Measurements from ENCODE around the gene SCYGR4.
"Not testable (repeated sequence)": the region's sequence is repeated elsewhere in the genome, so short reads cannot be mapped to it uniquely, and the experiment has no call there.

SCYGR4 gene

DNA sequence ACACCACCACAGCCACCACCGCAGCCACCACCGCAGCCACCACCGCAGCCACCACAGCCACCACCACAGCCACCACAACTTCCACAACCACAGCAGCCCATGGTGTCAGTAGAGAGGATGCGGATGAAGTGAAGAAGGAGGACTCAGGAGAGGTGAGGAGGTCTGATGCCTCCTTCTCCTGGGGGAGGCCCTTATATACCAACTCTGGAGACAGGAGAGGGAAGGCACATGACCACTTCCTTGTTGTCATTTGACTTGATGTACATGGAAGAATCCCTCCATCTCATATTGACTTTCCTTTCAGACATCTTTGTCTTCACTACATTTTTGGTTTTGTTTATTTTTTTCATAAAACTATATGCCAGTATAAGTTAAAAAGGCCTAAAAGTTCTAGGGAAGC, 2.6 kb upstream of the SCYGR4 start, which contains the start of gene SCYGR3:
Gene SCYGR3 (minus strand): TSS at position 101 of the 400 bp plus-strand sequence. CDS start 0 bp downstream, at position 101.
- DNase-seq: no peak

DNA sequence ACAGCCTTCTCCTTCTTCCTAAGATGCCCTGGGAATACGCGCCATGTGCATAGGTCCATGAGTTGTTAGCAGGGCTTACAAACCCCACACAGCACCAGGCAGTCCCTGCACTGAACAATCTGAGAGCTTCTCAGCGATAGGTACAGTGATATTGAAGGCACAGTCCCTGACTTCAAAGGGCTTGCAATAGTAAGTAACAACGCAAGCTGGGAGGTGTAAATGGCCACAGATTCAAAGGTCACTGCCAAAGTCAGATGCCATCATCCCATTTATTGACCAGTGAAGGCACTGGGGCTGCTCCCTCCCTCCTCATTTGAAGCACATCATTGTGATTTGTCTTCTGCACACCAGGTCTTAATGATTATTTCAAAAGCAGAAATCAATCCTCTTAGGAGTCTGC, 2.1 kb upstream of the SCYGR4 start:
- no peak for DNase-seq

DNA sequence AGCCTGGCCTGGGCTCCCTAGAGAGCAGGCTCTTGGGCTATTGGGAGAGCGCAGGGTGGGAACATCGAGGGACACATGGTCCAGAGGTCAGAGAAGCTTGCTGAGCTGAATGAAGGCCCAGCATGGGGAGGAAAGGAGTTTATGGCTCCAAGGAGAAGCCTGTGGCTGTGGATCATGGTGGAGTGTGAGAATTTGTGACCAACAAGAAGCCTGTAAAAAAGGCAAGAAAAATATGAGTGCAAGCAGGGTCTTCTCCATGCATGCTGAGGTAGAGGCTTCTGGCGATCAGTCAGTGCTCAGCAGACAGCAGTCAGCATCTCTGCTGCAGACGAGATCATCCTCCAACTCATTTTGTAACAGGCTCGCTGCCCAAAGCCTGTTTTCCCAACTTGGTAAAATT, 1.4 kb upstream of the SCYGR4 start:
- DNase-seq: no peak

DNA sequence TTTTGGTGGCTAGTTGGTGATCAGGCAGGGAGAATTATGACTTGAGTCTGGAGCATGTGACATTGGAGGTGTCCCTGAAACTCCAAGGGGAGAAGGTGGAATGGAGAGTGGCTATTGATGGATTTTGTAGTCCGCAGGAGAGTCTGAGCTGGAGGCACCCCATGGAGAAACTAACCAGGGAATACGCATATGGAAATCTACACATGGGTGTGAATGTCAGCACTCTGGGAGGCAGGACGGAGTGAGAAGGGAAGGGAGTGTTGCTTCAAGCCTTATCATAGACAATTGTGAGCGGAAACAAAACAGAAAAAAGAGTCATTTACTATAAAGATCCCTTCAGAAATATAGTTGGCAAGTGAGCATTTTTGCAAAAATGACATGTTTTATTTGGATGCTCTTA, 667 bp upstream of the SCYGR4 start:
- no peak for DNase-seq

DNA sequence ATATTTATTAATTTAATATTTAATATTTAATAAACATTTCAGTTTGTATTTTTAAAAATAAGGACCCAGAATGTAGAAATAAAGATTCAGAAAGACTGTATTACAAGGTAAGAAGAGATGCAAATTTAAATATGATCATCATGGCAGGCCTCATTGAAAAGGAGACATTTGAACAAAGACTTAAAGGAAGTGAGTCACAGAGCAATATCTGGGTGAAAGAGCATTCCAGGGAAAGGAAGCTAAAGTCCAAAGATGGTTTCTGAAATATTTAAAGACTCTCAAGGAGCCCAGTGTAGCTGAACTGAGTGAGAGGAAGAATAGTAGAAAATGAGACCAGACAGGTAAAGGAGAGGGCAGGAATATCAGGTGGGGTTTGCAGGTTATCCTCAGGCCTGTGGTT, 5.9 kb downstream of the SCYGR4 start:
- no peak for DNase-seq

DNA sequence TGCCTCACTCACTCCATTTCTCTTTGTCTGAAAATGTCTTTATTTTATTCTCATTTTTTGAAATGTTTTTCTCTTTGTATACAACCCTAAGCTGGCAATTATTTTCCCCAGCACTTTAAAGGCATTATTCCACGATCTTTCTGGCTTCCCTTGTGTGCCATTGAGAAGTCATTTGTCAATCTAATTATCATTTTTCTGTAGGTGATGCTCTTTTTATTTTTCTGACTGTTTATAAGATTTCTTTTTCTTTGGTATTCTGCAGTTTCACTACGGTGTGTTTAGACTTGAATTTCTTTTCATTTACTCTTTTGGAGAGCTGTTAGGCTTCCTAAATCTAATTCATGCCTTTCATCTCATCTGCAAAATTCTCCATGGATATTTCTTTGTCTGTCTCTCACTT, 8.1 kb downstream of the SCYGR4 start:
- no peak for DNase-seq

DNA sequence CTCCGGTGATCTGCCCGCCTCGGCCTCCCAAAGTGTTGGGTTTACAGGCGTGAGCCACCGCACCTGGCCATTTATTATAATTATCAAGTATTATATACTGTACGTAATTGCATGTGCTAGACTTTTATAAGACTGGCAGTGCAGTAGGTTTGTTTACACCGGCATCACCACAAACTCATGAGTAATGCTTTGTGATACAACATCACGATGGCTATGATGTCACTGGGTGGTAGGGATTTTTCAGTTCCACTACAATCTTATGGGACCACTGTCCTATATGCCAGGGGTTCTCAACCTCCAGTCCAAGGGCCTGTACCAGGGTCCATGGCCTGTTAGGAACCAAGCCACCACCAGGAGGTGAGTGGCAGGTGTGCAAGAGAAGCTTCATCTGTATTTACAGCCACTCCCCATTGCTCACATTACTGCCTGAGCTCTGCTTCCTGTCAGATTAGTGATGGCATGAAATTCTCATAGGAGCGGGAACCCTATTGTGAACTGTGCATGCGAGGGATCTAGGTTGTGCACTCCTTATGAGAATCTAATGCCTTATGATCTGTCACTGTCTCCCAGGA, 9.4 kb downstream of the SCYGR4 start:
- DNase-seq: no peak

DNA sequence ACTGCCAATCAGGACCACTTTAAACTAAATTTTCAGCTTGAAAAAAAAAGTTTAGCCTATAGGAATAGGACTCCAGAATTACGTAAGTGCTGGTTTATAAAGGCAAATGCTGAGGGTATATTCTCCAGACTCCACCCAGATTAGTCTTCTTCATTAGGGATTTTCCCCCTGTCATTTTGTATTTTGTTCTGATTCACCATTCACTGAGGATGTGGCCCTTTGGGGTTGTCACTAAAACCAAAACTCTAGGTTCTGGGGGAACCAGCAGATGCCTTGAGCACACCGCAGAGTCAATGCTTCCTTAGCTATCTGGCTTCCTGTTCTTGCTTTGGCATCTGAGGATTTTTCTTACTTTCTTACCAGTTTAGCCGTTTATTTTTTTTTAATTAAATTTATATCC, 10.5 kb downstream of the SCYGR4 start:
- DNase-seq: no peak

DNA sequence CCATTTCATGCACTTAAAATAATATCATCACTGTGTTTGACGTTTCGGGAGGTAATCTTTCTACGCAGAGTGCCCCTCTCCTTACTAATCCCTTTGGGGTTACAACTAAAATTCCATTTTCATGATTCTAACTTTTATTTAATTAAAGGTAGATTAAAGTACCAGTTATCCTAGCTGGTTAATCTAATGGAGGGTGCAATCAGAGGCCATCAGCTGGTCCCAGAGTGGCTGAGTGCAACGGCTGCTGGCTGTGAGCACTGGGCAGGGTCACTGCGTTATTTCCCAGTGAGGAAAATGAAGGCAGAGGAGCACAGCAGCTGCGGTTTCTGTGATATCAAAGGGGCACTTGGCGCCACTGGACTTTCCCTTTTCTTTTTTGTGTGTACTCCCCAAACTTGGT, 12.1 kb downstream of the SCYGR4 start:
- peak; percentile 35 for DNase-seq

DNA sequence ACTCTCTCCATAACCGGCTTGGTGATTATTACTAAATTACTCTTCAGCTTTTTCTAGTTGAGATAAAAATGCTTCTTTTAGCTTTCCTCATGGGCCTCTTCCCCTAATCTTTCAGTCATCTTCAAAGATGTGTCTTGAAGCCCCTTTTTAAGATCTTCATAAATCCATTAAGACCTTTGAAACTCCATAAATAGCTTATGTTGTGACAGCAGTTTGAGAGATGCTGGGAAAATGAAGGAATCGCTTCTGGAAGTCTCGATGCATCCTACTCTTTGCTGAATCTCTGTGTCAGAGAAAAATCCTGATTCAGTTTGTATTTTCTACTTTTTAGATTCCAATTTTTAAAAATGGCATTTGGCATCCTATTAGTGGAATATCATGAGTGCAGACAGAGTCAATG, 13.0 kb downstream of the SCYGR4 start:
- no peak for DNase-seq

DNA sequence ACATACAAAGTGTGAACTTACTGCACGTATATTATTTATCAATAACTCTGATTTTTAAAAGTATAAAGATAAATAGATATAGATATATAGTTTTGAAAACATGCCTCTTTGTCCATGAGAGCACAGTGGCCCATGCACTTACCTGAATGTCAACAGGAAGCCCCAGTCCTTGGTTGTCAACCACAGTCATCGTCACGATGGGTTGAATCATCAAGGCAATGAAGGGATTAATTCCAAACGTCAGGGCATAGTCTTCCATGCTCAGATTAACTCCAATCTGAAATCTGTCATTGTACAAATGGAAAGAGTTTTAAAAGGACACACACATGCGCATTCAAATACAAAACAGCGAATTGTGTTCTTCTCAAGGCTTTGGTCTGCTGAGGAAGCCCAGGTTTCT, 15.5 kb downstream of the SCYGR4 start:
- DNase-seq: no peak

DNA sequence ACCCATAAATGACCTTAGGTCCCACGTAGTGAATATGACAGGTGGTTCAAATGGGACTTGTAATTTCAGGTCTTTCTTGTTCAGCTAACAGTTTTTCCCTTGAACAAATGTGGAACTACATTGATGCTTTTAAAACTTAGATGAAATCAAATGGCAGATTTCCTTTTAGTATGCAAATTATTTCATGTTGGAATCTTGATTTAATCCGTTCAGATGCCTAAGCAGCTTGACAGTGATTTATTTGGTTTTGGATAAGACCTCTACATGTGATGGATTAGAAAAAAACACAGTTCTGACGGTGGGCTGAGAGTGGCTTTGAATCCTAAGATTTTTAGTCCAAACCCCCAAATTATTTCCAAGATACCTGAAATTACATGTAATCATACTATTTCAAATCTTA, 16.9 kb downstream of the SCYGR4 start:
- DNase-seq: no peak

DNA sequence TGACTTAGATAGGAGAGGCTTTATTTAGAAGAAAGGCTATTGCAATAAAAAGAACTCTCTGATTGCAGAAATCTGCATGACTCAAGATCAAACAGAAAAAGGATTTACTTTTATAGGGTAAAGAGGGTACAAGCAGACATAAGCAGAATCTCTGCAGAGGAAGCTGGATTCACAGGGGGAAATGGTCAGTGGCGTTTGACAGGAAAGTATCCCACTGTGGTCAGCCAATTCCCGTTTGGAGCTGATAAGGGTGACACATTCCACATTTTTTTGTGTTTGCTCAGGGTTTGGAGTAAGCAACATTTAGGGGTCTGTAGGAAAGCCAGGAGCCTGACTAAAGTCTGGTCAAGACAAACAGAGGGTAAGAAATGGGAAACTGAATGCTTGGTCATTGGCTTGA, 25.4 kb downstream of the SCYGR4 start:
- DNase-seq: no peak

DNA sequence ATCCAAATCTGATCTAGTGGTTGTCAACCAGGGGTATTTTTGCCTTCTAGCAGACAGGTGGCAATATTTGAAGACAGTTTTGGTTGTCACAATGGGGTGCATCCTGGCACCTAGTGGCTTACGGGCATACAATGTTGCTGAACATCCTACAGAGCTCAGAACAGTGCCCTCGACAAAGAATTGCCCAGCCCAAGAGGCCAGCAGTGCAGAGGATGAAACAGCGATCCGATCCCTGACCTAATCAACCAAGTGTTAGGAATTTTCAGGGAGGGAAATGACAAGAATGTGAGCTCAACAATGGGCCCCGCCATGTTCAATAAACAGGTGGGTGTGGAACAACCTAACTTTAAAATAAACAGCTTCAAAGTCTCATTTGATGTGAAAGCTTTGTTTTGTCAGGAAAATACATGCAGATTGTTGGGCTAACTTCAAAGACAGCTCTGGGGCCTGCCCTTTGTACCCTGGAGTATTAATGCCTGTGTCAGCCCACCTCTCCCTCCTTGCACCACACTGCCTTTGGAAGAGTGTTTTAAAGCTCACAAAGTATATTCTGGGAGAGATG, 26.8 kb downstream of the SCYGR4 start:
- DNase-seq: no peak

DNA sequence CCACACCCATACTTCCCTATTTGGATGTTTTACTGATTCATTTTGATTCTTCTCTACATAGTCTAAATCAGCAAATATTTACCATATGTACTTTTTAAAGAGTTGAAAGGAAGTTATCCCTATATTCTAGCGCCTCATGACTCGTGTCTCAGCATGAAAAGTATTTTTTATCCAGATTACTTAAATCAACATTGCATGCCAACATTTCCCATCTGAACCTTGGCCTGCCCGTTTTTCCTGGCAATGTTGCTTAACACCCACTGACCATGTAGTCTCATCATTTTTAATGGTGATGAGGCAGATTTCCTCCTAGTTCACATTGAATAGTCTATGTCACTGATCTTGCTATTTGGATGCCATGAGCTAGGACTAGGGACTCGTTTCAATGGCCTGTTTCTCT, 36.1 kb downstream of the SCYGR4 start:
- DNase-seq: no peak

DNA sequence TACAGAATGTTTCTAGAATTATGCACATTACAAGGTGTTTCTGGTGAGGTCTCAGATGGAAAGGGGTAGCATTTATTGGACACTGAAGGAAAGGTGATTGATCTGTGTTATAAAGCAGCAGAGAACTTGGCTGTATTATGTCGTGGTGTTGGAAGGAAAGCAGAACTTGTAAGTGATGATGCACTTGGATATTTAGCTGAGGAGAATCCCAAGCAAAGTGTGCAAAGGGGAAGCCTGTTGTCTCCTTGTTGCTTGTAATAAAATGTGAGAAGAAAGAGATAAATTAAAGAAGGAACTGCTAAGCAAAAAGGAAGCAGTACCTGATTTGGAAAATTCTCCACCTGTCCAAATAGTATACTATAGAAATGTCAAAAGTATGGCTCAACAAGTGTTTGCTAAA, 37.1 kb downstream of the SCYGR4 start:
- DNase-seq: no peak

DNA sequence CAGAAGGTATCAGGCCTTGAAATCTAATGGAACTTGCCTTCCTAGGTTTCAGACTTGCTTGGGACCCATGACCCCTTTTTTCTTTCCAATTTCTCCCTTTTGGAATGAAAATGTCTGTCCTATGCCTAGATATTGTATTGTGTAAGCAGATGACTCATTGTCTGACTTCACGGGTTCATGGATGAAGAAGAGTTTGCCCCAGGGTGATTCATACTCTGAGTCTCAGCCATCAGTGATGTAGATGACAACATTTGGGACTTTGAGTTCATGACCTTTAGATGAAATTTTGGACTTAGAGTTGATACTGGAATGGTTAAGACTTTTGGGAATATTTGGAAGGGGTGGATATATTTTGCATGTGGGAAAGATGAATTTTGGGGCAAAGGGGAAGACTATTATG, 38.2 kb downstream of the SCYGR4 start:
- peak; percentile 12 for DNase-seq

DNA sequence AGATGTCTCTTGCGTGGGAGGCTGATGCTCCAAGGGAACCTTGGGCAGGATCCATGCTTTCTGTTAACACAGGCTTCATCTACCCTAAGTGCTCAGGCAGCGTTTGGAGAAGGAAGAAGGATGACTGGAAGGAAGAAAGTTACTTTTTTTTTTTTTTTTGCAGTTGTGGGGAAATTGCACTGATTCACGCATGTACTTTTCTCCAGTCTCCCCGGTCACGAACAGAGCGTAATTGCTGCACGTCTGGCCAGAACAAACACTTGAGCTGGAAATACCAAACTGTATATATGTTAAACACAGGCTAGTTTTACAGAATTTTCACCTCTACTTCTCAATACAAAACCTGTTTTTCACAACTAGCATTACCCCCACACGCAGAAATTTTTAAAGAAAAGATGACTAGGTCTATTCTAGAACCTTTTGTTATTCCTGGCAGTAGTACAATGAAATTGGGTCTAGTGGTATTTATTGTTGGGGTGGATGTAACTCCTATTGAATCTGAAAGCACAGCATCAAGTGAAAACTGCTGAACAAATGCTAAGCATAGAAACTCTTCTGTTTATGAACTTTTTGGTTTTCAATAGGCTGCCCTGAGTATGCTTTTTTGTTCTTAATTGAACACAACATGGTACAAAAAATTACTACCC, 40.0 kb downstream of the SCYGR4 start:
- no peak for DNase-seq

DNA sequence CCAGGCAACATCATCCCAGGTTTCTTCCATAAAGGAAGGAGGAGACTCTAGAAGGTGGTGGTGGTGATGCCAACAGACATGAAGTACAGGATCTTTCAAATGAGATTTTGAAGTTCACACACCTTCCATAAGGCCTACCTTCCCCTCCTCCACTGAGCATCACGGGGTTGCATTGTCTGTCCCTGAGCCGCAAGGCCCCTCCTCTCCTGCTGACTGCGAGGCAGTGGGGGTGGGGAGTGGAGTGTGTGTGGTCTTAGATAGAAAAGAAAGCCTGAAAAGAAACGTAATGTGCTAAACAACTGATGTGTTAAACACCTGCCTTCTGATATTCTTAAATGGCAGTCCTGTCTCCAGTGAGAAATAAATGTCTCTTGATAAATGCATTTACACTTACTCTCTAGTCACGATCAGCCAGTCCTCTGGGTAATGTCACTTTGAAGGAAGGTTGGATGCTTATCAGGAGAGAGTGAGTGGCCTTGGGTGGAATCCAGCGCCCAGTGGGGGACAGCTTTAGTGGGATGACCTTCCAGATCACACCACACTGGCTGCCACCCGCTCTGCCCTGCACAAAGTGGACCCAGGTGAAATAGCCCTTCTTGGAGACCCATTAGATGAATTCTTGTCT, 43.8 kb downstream of the SCYGR4 start:
- DNase-seq: peak; percentile 1

DNA sequence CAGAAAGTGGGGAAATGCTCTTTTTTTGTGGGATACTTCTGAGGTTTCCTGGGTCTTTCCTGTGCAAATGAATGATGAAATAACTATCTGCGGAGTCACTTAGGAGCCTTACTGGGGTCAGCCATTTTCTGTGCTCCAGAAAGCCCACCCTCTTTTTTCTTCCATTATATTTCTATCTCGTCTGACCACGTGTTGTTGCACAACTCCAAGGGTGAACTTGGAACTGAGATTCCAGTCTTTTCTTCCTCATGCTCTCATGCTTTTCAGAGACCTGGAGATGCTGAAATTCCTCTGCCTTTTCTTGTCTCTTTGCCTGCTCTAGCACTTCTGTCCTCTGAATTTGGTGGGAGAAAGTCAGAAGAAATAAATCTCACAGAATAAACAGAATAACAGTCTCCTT, 44.5 kb downstream of the SCYGR4 start:
- no peak for DNase-seq

DNA sequence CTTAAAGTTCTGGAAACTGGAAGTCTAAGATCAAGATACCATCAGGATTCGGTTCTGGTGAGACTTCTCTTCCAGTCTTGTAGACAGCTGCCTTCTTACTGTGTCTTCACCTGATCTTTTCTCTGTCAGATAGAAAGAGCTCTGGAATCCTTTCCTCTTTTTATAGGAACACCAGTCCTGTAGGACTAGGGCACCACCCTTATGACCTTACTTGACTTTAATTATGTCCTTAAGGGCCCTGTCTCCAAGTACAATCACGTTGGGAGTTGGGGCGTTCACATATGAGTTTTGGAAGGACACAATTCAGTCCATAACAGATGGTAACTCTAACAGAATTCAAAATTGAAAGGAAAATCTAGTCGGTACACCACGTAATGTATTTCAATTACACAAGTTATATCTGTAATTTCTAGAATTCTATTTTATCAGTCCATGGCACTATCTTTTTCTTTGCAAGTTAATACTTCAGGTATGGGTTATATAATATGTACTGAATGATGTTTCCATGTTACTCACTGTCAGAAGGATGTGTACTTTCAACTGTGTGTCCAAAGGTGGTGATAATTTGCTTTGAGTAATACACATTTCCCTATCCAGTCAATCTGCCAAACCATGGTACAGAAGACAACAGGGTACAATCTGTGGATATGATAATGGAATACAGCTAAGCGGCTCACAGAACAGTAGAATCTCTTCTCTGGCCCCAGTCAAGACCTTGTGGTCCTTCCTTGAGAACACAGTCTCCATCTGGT, 48.1 kb downstream of the SCYGR4 start:
- DNase-seq: no peak

DNA sequence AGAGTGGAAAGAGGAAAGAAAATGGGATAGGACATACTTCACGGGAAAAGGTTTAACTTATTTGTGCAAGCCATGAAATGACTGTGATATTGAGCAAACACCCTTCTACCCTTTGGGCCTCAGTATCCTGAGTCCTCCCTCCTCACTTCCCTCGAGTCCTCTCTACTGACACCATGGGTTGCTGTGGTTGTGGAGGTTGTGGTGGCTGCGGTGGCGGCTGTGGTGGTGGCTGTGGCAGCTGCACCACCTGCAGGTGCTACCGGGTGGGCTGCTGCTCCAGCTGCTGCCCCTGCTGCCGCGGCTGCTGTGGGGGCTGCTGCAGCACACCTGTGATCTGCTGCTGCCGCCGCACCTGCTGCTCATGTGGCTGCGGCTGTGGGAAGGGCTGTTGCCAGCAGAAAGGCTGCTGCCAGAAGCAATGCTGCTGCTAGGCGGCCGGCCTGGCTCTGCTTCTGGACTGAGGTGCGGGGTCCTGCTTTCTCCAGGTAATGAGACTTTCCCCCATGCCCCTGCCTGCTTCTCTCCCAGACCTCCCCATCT, 49.4 kb downstream of the SCYGR4 start, which contains the start of gene SCYGR5:
Gene SCYGR5 (plus strand): TSS at position 174 of the 540 bp plus-strand sequence. CDS start 0 bp downstream, at position 174.
- not testable (repeated sequence) for DNase-seq

All from OCI-M1 (cell line).